ENCODE measurements around the gene B3GAT1.

DNA sequence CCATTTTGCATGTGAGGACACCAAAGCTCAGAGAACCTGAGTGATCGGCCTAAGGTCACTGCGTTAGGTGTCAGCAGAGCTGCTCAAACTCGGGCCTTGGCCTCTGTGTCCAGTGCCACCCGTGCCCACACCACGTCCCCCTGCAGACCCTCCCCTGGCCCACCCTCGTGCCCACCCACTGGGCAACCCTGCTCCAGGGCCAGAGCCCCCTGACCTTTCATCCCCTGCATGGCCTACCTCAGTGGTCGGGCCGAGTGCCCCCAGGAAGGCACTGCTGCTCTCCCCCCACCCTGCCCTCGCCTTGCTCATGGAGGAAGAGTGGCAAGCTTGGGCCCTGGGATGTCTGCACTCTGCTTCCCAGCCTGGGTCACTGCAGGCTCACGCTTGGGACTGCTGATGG lies 17.7 kb downstream of the B3GAT1 start:
- TF ChIP-seq POLR2AphosphoS5 (IDR thresholded peaks at IDR 0.05; ENCODE audit: insufficient read depth in 1 of 2, low read depth in 1 of 2) = no peak
- TF ChIP-seq, protein P1, sequence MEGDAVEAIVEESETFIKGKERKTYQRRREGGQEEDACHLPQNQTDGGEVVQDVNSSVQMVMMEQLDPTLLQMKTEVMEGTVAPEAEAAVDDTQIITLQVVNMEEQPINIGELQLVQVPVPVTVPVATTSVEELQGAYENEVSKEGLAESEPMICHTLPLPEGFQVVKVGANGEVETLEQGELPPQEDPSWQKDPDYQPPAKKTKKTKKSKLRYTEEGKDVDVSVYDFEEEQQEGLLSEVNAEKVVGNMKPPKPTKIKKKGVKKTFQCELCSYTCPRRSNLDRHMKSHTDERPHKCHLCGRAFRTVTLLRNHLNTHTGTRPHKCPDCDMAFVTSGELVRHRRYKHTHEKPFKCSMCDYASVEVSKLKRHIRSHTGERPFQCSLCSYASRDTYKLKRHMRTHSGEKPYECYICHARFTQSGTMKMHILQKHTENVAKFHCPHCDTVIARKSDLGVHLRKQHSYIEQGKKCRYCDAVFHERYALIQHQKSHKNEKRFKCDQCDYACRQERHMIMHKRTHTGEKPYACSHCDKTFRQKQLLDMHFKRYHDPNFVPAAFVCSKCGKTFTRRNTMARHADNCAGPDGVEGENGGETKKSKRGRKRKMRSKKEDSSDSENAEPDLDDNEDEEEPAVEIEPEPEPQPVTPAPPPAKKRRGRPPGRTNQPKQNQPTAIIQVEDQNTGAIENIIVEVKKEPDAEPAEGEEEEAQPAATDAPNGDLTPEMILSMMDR (IDR thresholded peaks at IDR 0.05) = no peak
